Hindlimb muscle (tissue), 1 donor: ENCODE data around the gene FAM98B. TPM values are rescaled to one million over a fixed set of nuclear protein-coding genes. Genes with fewer than 3 reads are reported as not detected.
"Not testable (repeated sequence)": the region's sequence is repeated elsewhere in the genome, so short reads cannot be mapped to it uniquely, and the experiment has no call there.

Experiments used
- DNase-seq: peaks from one replicate; pipeline ENCODE4 v3.0.0-alpha.2; 2013
- polyA plus RNA-seq: library from polyadenylated mRNA; unstranded; fragments of 120-200 nt; gene quantifications from one replicate; pipeline ENCODE4 v1.2.1, GENCODE V29; 2013; ENCODE audit not compliant: insufficient read length

FAM98B gene
- 27.9 TPM for polyA plus RNA-seq

DNA sequence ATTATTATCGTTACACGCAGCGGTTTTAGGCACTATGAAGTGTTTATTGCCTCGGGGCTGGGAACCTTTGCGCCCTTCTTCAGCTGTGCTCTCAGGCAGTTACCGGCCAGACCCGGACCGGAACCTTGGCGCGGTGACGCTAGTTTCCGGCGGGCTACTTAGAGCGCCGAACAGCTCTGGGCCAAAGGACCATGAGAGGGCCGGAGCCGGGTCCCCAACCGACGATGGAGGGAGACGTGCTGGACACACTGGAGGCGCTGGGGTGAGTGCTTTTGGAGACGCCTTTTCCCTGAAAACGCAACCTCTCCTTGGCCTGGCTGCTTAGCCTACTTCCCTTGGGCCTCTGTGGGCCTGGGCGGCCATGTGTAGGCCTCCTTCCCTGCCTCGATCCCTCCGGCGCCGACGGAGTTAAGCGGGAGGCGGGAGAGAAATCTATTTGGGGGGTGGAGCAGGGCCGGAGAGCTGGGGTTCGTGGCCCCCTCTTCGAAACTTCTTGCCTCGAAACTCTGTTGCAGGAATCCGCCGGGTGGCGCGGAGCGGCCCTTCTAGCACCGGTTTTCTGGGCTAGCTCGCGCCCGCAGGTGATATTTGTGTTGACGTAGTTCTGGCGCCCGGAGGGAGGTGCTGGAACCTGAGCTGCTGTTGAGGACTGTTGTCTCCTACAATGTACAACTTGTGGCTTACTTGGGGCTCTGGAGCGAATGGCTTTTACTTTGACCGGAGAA lies at the start of gene FAM98B:
TSS of gene FAM98B (plus strand) at position 157 of the 725 bp plus-strand sequence. CDS start at position 192, 35 bp downstream.
- DNase-seq: peak; percentile 94

DNA sequence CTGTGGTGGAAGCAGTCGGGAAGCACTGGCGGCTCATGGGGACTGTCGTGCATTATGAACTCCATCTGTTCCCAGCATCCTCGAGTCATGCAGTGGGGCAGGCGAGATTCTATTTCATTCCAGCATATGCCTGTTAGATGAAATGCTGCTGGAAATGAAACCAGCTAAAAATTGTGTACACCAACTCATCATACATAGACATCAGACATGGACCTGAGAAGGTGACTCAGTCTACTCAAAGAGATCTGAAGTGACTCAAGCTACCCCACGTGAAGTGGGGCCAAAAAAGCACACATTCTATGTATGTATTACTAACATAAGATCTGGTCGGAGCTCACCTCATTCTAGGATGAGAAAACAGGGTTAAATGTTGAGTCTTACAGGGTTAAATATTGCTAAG lies 47.5 kb upstream of the FAM98B start:
- DNase-seq: no peak

DNA sequence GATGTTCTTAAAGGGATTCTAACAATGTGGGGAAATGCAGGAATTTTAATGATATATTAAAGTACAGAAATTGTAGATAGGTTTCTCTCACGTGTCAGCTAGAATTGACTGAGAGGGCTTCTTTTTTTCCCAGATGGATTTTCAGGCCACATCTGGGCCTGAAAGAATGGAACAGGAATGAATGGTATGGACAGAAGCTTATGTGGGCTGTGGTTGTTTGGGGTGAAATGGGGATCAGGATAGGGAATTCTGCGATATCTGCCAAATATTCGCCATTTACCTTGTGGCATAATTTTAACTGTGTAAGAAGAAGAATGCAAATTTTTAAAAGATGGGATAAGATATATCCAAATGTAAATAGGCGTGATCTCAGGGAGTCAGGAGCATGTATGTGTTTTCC lies 45.4 kb upstream of the FAM98B start:
- no peak for DNase-seq

DNA sequence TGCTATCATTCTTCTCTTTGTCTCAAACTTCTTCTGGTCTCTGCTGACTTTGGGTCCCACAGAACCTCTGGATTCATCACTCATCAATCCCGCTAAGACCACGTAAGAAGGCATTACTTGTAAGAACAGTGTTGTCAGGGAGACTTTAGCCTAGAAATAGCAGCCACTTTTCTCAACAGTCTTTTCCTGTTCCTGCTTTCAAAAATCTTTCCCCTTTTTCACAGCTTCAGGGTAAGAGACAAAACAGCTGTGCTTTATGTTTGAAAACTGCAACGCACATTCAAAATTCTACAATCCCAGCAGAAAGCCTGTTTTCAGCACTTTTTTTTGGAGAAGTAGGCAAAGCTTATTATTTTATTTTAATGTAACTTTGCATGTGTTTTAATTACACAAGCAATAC lies 42.0 kb upstream of the FAM98B start:
- DNase-seq: no peak

DNA sequence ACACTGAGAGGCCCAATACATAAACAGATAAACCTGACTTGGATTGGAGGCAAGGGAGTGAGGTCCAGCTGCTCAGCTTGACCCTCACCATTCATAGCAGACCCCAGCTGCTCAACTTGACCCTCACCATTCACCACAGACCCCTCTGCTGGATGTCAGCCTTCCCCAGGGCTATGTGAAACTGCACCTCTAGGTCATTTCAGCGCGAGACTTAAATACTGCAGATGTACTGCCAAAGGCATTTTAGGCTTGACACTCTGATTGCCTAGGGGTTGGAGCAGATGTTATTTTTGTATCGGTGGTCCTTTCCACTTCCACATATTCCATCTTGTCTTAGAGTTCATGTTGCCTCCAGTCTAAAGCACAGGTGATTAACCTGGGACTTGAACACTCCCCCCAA lies 41.5 kb upstream of the FAM98B start:
- no peak for DNase-seq

DNA sequence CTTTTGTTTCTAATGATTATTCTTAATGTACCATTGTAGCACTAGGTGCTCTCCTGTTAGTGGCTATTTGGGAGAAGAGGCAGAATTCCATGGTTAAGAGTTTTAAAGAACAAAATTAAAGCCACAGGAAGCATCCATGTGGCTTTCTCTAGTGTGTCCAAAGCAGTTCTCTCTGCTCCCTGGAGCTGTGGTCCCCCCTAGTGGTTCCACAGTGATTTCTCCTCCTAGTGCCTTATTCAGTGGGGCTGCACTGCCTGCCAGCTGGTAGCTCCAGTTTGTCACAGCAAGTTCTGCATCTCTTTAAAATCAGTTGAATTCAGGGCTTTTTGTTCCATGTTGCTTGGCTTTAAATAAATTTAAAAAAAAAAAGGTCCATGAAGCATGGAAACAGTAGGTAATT lies 39.6 kb upstream of the FAM98B start:
- peak; percentile 73 for DNase-seq

DNA sequence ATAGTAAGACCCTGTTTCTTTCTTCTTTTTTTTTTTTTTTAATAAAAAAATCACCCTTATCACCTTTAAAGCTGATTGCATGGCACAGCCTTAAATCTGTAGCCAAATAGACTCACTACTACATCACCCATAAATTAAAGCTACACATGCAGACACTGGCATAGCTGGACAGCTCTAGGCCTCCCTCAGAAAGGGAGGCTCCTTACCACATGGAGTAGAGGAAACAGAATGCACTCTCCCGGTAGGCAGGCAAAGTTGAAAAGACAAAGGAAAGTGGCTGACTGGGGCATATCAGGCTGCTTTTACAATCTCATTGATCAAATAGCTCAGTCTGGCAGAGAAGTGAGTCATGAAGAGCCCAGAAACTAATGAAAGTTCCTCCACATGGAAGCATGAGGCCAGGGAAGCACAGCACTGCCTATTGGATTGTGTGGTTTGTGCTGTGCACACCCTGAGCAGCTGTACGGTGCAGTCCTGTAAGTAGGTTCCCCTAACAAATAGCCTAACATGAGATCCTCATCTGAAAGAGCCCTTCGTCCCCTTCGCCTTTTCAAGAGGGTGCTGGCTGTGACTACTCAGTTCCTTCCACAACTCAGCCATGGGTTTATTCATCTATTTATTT lies 32.7 kb upstream of the FAM98B start:
- no peak for DNase-seq

DNA sequence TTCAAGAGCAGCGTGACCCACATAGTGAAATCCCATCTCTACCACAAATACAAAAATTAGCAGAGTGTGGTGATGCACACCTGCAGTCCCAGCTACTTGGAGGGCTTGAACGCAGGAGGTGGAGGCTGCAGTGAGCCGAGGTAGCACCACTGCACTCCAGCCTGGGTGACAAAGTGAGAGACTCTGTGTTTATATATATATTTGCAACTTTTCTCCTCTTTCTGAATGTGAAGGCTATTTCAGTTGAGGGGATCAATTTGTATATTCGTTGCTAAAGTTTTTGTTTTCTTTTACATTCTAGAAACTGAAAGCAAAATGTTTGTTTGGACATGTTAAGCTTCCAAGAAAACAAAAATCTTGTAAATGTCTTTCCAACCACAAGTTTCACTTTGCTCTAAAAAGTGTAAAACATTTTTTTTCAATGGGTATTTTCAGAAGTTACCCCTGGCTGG lies 29.8 kb upstream of the FAM98B start:
- DNase-seq: no peak

DNA sequence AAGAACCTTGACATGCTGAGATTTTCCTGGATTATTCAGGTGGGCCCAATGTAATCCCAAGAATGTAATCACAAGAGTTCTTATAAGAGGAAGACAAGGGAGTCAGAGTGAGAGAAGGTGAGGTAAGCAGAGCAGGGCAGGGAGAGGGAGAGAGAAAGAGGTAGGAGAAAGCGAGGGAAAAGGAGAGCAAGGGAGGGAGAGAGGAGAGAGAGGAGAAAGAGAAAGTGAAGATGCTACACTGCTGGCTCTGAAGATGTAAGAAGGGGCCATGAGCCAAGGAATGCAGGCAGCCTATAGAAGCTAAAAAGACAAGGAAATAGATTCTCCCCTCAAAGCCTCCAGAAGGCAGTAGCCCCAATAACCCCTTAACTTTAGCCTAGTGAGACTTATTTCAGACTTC lies 28.7 kb upstream of the FAM98B start:
- no peak for DNase-seq

DNA sequence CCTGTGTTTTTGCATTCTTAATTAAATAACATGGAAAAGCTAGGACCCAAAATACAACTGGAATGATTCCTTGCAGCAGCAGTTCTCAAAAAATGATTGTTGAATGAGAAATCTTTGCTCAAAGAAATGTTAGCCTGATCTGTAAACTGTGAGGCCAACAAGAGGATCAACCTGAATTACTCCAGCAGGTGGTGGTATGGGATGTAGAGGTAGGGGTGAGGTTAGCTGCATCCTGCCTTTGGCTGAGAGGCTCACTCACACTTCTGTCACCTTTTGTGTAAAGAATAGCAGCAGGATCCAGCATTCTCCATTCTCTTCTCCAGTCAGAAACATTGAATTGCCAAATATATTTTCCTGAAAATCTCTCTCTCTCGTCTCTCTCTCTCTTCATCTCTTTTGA lies 26.5 kb upstream of the FAM98B start:
- no peak for DNase-seq

DNA sequence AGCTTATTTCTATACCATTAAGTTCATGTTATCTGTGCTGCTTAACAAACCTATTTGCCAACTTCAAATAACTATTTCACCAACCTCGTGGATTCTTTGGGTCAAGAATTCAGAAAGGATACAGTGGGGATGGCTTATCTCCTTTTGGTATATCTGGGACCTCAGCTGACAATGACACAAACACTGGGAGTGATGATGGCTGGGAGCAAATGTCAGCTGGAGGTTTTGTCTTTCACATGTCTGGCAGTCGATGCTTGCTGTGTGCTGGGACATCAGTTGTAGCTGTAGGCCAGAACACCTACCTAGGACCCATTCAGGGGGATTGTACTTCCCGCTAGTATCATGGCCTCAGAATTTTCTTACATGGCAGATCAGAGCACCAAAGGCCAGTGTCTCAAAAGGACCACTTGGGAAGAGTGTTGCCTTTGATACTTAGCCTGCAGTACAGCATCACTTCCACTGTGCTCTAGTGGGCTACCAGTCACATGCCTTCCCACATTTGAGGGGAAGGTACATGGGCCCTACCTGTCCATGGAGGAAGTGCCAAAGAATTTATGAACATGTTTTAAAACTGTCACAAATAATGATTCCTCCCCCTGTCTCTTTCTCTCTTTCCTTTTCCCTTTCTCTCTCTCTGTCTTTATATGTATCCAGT lies 23.7 kb upstream of the FAM98B start:
- no peak for DNase-seq

DNA sequence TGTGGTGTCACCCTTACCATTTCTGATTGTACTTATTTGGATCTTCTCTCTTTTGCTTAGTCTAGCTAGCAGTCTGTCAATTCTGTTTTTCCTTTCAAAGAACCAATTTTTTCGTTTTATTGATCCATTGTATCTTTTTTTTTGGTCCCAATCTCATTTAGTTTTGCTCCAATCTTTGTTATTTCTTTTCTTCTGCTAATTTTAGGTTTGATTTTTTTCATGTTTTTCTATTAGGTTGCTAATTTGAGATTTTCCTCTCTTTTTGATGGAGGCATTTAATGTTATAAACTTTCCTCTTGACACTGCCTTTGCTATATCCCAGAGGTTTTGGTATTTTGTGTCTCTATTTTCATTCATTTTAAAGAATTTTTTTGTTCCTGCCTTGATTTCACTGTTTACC lies 16.9 kb upstream of the FAM98B start:
- no peak for DNase-seq

DNA sequence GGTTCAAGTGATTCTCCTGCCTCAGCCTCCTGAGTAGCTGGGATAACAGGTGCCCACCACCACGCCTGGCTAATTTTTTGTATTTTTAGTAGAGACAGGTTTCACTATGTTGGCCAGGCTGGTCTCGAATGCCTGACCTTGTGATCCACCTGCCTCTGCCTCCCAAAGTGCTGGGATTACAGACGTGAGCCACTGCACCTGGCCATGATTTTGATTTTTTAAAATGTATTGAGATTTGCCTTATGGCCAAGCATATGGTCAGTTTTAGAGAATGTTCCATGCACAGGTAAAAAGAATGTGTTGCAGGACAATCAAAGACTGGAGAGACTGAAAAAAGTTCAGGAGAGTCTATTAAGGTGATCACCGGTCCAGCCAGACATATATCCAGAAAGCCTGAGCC lies 16.3 kb upstream of the FAM98B start:
- DNase-seq: not testable (repeated sequence)

DNA sequence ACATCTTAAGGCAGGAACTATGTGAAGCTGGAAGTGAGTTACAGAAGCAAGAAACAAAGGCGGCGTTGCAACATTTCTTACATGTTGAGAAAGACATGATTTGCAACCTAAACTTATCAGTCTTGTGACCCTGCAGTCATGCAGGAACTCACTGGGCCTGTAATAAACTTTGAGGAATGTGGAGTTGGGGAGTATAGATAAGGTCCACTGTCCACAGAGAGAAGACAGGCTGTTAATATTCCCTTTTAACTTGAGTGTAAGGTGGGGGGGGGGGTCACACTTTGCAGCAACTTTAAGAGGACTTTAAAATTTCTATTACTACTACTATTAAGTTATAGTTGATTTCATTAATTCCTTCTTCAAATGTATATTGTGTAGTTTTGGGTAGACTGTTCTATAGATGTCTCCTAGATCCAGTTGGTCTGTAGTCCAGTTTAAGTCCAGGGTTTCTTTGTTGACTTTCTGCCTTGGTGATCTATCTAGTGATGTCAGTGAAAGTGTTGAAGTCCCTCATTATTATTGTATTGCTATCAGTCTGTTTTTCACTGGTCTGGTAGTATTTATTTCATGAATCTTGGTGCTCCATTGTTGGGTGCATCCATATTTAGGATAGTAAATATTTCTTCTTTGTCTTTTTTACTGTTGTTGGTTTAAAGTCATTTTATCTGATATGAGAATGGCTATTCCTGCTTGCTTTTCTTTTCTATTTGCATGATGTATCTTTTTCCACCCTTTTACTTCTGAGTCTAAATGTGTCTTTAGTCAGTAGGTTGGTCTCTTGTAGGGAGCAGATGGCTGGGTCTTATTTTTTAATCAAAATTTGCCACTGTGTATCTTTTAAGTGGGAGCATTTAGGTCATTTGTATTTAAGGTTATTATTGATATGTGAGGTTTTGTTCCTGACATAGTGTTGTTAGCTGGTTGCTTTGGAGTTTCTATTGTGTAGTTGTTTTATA lies 15.6 kb upstream of the FAM98B start:
- DNase-seq: no peak

DNA sequence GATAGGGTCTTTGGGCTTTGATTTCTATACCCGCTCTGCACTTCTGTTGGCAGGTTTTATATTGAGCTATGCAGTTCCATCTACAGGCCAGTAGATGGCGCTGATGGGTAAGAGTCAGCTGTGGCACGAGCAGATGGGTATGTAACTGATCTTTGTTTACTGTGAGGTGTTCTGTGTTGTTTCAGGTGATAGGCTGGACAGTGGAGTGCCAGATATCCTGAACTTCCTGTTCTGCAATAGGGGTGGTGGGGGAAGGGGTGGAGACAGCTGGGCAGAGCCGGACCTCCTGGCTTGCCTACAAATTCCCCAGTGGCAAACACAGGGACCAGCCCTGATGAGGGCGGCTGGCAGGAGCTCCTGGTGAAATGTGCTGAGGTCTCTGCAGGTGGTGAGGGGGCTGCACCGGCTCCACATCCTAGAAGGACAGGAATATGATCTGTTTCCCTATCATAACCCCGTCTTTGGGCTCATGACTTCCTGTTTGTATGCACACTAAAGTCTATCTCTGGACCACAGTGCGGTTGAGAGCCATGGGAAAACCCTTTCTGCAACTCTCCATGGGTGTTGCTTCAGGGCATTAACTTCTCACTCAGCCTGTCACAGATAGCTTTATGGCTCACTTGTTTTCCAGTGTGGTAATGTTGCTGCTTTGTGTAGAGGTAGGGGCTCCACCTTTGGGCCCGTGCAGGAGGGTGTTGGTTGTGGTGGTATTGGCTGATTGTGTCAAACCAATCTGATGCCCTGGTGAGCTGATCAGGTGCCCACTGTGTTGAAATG lies 13.4 kb upstream of the FAM98B start:
- peak; percentile 64 for DNase-seq

DNA sequence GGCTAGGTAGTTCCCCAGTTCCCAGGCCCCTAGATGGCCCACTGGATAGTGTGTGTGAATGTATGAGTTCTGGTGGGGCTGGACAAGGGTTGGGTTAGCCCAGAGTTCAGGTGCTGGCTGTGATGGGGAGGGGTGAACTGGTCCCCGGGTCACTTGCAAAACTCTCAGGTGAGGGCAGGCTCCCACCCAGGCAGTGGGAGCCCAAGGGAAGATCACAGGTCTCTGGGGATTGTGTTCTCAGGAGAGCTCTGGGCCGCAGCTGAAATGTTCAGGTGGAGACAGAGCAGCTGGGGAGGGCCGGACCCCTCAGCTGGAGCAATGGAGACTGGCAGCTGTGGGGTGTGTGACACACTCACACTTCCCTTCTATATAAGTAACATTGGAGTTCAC lies 12.8 kb upstream of the FAM98B start:
- no peak for DNase-seq

DNA sequence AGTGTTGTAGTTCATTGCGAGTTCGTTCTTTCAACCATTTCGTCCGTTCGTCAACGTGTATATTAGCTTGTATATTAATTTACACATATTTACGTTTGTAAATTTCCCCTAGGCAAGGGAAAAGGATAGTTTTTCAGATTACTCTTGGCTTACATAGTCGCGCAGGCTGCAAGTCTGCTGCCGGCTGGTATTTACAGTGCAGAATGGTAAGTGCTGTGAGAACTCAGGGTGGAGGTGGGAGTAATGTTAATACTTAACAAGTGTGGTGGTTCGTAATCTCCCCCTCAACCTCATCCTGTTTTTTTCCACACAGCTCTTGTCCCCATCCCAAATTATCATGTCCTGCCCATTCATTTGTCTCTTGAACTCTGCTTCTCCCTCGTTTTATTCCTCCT lies 766 bp downstream of the FAM98B start:
- no peak for DNase-seq

DNA sequence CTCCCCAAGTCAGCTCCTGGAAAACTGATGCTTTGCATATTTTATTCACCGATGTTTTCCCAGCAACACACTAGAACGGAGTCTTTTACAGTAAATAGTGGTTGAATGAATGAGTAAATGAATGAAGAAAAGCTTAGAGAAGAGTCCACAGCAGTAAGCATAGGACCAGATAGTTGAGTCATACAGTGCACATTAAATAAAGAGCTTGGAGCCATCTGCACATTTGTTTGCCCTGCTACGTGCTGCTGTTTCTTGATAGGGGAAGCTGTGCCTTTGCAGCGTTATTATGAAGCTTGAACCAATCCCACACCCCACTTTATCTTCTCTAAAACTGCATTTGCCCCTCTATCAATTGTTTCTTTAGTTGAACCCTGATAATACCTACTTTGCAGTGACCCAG lies 1.2 kb downstream of the FAM98B start:
- DNase-seq: no peak

DNA sequence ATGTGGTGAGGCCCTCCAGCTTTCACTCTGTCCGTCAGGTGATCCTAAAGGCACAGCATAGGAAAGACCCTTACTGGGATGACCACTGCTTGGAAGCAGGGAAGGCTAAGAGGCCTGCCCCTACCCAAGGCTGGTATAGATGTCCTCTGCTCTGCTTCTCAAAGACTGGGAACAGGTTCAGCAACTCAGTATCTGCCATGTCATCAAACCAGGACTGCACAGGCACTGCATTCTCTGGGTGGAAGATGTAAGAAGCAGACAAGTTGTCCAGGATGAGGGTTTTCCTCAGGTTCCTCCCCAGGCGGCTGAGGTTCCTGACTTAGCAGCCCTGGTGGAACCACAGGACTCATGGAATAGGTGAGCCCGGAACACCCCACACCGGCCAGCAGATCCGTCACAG lies 4.7 kb downstream of the FAM98B start:
- no peak for DNase-seq

DNA sequence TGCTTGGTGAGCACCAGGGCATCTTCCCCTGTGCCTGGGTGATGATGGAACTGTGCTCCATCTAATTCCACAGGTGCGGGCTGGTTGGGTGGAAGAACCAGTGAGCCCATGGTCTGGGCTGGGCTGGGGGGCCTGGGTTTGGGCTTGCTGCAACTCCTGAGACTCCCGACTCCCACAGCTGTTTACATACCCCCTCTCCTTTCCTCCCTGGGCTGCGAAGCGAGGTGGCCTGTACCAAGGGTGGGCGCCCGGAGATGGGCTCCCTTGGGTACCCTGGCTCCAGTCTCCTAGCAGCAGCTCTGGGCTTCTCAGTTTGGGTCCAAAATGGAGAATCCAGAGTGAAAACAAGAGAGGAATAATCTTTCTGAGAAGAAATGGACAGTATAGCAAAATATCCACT lies 5.6 kb downstream of the FAM98B start:
- no peak for DNase-seq

DNA sequence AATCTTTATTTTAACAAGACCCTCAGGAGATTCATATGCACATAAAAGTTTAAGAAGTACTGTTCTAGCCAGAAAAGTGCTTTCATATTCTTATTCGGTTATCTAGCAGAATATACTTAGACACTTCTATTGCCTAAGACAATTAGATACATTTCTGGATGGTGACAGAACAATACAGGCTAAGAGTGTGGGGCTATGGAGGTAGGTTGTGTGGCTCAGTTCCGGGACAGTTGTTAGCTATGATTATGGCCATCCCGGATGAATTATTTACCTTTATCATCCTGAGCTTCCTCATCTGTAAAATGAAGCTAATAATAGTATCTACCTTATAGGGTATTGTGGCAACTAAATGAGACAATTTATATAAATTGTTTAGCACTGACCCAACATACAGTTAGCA lies 6.6 kb downstream of the FAM98B start:
- no peak for DNase-seq
